ENCODE measurements around the gene PDHX.

The PDHX gene

GRCh38 chr11:34964610-34965331 is 48.4 kb downstream of the PDHX start:
- TF ChIP-seq CTCF (IDR thresholded peaks at IDR 0.05), result no peak

GRCh38 chr11:34968862-34969261 is 52.4 kb downstream of the PDHX start:
- TF ChIP-seq CTCF (IDR thresholded peaks at IDR 0.05), result no peak

GRCh38 chr11:34970033-34970432 is 53.6 kb downstream of the PDHX start:
- TF ChIP-seq CTCF (IDR thresholded peaks at IDR 0.05), result no peak

GRCh38 chr11:34970480-34970879 is 54.1 kb downstream of the PDHX start:
- no peak for TF ChIP-seq CTCF (IDR thresholded peaks at IDR 0.05)

GRCh38 chr11:34971928-34972327 is 55.5 kb downstream of the PDHX start:
- no peak for TF ChIP-seq CTCF (IDR thresholded peaks at IDR 0.05)

GRCh38 chr11:34972366-34972765 is 55.9 kb downstream of the PDHX start:
- TF ChIP-seq CTCF (IDR thresholded peaks at IDR 0.05), result no peak

GRCh38 chr11:34972892-34973291 is 56.5 kb downstream of the PDHX start:
- no peak for TF ChIP-seq CTCF (IDR thresholded peaks at IDR 0.05)

- no peak for TF ChIP-seq CTCF (IDR thresholded peaks at IDR 0.05)
Observed at GRCh38 chr11:34975482-34975881, 59.1 kb downstream of the PDHX start.

Data from LNCAP (cell line).